RCC 7860 (cell line): ENCODE results near the gene PLIN1.

ENCODE experiments used
- DNase-seq: peaks from one replicate; pipeline ENCODE4 v3.0.0-alpha.2; 2015; ENCODE audit warnings: low spot score
- FAIRE-seq: peaks from 2 replicates; lab custom pipeline; 2012; peaks lifted over from hg19 to GRCh38; lab: Jason Lieb, UNC

PLIN1 gene

DNA sequence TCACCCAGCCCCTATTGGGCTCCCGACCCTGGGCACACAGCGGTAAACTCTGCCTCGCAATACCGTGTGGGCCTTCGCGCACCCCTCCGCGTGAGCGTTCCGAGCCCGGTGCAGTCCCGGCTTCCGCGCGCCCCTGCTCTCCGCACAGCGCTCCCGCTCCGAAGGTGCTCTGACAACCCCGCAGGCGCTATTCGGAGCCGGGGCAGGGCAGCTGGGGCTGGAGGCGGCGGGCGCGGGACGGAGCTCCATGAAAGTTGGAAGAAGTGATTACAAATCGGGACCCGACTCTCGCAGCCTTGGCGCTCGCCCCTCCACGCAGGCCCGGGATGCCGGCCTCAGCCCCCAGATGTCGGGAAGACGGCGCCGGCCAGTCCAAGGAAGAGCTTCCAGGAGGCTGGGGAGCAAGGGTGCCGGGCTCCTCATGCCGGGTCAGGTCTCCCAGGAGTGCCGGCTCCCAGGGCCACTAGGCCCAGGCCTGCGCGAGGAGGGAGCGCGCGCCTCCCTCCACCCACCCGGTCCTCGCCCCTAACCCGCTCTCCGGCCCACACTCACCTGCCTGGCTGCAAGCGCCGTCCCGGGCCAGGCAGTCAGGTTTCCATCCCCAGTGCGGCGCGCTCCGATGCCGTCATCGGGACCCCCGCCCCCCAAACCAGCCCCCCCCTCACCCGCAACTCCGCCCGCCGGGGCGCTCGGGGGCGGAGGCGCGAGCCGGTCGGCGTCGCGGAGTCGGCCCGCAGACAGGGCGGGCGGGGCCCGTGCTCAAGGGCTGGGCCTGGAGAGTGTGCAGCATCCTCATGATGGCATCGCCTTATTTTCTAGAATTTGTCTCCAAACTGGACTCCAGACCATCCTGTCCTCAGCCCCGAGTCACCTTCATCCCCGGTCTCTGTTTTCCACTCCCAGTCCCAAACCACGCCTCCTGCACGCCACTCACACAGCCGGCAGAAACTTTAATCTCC, 24.0 kb downstream of the PLIN1 start, which contains the start of gene KIF7:
TSS of gene KIF7 (minus strand) at position 621 of the 959 bp plus-strand sequence. CDS start 2,537 bp downstream, outside the sequence.
- FAIRE-seq (no peak), DNase-seq (no peak)

DNA sequence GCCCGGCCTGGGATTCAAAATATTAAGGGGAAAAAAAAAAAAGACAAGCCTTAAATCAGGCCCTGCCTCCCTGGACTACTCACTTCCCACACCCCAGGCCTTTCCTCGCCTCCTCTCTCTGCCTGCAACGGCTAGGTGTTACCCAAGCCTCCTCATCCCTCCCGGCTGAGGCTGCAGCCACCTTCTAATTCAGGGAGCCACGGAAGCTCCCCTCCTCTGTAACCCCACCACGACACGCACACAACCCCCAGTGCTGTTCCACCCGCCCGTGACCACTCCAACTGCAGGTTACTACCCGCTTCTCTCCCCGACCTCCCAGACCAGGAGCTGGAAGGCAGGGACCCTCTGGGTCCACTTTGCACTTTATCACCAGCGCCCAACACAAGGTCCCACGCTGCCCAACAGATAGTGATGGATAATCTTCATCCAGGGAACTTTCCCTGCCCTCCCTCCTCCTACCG, 24.8 kb downstream of the PLIN1 start:
- no peak for FAIRE-seq
- peak; percentile 9 for DNase-seq

DNA sequence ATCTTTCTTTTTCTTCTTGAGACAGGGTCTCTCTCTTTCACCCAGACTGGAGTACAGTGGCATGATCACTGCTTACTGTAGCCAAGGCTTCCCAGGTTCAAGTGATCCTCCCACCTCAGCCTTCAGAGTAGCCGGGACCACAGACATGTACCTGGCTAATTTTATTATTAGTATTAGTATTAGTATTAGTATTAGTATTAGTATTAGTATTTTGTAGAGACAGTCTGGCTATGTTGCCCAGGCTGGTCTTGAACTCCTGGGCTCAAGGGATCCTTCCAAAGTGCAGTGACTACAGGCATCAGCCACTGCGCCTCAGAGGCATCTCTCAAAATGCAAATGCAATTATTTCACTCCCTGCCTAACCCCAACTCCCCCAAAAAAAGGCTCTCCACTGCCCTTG, 25.6 kb downstream of the PLIN1 start:
- FAIRE-seq (no peak), DNase-seq (no peak)

DNA sequence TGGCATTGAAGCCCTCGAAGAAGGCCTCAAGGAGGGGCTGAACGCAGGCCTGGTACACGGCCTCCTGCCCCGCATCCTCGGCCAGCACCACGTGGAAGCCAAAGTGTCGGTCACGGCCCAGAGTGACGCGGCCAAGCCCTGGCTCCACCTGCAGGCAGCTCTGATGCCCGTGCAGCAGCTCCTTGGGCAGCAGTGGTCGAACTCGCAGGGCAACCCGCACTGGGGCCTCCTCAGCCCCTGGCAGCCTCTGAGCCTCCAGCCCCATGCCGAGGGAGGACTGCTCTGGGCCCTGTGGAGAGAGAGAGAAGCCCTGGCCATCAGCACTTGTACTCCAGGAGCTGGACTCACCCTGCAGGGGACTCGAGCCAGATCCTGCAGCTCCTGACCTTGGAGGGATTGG, 26.5 kb downstream of the PLIN1 start:
- no peak for FAIRE-seq
- DNase-seq: no peak

DNA sequence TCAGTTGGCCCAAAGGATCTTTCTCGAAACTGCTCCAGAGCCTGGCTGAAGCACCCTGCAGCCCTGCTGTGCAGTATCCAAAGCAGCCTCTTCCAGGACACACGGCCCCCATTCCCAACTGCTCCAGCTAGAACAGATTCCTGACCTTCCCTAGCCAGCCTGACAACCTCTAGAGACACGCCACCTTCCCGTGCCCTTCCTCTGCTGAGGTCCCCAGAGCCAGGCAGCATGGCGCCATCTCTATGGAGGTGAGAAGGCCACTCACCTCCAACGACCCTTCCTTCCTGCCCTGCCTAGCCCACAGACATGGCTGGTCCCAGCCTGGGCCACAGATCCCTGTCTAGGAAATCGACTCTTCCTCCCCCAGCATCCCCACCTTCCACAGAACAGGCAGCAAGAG, 27.0 kb downstream of the PLIN1 start:
- DNase-seq (no peak), FAIRE-seq (no peak)

DNA sequence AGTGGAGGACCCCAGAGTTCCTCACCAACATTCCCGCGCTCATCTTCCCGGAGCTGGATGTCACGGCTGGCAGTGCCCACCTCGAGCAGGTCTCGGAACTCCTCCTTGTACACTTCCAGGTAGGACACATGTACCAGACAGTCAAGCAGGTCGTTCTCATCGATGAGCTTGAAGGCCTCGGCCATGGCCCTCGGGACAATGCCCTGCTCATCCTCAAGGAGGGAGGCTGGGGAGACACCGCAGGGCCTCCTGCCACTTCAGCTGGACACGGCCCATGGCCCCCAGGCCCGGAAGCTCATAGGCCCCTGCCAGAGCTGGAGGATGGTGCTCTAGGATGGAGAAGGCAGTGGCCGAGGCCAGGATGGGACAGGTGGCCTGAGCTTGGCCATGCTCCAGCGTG, 29.5 kb downstream of the PLIN1 start:
- DNase-seq (no peak), FAIRE-seq (no peak)

DNA sequence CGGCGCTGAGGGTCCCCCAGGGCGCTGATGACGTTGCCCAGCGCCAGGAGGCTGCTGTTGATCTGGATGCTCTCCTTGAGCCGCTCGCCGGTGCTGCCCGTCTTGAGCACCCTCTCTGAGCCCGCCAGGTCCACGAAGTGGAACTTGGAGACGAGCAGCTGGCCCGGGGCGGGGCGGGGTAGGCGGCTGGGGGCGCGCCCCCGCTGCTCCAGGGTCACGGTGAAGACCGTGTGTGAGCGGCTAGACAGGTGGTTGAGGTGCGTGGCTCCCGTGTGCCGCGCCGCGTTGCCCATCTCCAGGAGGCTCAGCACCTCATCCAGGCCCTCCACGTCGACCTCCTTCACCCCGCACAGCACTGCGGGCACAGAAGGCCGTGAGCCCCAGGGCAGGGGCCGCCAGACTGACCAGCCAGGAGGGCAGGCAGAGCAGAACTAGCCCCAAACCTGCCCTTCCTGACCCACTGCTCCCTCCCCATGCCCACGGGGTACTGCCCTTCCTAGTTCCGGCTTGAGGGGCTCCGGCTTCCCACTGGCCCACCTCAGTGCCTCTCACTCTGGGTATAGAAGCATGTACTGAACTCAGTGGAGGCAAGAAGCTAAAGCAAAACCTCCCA, 30.0 kb downstream of the PLIN1 start:
- FAIRE-seq (no peak), DNase-seq (no peak)

DNA sequence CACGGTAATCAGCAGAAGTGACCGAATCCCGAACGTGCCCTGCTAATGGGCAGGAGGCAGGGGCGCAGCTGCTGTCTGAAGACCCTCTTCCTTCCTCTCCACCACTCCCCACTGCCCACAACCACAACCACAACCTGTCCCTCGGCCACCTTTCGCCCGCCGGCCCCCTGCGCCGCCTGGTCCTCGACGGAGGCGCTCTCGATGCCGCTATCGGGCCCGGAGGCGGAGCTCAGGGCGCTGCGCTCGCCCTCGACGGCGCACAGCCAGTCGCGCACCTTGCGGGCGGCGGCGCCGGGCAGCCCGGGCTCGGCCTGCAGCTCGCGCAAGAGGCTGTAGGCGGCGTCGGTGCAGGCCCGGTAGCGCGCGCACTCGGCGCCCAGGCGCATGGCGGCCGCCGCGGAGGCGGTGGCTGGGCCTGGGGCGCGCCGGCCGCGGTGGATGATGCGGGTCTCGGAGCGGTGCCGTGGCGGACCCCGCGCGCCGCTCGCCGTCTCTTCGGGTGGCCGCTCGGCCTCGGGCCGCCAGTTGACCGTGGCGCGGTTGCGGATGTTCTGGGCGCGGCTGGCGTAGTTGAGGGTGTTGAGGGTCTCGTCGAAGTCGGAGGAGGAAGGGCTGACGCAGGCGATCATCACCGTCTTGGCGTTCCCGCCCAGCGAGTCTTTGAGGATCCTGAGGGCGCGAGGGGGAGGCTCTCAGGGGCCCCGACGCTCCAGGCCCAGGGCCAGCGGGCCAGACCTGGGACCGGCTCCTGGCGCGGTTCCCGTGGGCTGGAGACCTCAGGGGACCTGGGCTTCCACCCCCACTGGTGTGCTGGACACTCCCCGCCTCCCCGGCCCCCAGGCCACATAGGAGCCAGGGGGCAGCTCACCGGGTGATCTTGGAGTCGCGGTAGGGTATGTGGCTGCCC, 30.8 kb downstream of the PLIN1 start:
- no peak for FAIRE-seq
- no peak for DNase-seq

DNA sequence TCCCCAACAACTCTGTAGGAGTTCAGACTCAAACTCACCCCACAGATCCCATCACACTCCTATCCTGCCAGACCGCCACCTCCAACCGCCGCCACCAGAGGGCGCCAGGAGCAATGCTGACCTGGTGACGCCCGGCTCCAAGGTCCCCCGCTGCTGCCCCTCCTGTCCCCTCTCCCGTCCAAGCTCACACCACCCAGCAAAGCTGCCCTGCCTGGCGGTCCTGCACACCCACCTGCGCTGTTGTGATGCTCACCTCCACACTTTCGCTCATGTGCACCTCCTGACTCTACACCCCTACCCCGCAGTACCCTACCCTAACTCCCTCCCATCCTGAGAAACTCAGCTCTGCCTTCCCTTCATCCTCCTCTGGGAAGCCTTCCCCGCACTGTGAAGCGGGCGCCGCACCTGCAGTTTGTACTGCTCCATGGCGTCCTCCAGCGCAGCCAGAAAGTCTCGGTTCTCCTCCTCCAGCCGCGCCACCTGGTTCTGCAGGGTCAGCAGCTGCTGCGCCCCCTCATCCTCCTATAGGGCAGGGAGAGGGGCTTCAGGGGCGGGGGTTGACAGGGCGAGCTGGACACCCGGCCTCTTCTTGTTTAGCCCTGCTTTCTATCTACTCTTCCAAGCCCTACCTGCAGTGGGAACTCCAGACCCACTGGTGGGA, 31.8 kb downstream of the PLIN1 start:
- FAIRE-seq: no peak
- DNase-seq: peak; percentile 36

DNA sequence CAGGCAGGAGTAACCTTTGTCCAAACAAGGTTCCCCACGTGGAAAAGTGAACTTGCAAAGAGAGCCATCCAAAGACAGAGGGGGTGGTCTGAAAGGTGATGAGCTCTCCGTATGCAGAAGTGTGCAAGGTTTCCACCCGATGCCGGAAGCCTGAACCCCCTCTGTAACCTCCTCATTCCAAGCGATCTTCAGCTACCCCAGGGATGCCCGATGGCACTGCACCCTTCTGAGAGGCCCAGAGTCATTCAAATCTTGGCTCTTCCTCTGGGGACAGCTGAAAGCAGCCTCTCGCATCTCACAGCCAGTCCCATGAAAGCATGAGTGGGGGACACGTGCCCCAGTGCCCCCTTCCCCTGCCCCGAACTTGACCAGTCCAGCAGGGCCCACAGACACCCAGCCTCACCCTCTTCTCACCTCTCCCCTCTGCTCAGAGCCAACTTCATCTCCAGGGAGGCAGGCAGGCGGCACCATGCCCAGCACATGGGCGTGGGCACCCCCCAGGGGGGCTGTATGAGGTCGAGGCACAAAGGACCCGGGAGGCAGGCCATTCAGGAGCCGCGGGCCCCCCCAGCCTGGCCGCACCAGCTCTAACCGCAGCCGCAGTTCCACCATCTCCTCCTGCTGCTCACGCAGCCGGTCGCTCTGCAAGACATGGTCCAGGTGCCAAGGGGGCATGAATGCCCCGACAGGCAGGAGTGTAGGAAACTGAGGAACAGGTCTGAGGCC, 32.6 kb downstream of the PLIN1 start:
- DNase-seq: no peak
- FAIRE-seq: no peak

DNA sequence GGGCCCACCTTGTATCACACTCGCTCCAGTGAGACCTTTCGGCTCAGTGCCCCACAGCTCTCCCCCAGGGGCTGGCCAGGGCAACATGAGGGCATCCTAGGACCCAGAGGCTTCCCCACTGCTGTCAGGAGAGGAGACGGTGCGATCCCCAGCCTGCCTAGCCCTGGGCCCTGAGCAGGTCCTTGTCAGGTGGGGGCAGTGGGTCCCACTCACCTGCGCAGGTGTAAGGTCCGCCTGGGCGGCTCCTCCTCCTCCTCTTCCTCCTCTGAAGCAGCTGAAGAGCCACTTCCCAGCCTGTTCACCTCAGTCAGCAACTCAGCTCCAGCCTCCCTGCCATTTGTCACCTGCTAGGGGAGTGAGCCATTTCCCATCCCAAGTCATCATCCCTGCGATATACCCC, 33.5 kb downstream of the PLIN1 start:
- FAIRE-seq (no peak), DNase-seq (no peak)

DNA sequence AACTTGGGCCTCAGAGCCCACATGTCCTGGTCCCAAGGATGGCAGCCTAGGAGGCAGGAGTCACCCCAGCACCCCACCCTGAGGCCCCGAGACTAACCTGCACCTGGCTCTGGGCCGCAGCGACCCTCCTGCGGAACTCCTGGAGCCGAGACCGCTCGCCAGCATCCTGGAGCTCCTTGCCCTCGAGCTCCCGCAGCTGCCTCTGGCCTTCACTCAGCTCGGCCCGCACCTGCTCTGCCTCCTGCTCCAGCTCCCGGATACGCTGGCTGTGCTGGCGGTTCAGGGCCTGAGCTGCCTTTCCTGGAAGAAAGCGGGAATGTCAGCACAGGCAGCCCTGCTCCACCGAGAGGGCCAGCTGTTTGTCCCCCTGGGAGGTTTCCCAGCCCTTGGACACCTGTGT, 37.1 kb downstream of the PLIN1 start:
- FAIRE-seq (no peak), DNase-seq (no peak)

DNA sequence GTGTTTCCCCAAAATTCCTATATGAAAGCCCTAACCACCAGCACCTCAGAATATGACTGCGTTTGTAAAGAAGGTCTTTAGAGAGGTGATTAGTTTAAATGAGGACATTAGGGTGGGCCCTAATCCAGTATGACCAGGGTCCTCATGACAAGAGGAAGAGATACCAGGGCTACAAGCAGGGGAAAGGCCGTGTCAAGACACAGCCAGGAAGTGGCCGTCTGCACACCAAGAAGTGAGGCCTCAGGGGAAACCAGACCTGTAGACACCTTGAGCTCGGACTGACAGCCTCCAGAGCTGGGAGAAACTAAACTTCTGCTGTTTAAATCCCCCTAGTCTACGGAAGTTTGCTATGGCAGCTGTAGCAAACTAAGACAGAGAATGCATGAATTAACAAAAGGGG, 38.1 kb downstream of the PLIN1 start:
- FAIRE-seq (no peak), DNase-seq (no peak)

DNA sequence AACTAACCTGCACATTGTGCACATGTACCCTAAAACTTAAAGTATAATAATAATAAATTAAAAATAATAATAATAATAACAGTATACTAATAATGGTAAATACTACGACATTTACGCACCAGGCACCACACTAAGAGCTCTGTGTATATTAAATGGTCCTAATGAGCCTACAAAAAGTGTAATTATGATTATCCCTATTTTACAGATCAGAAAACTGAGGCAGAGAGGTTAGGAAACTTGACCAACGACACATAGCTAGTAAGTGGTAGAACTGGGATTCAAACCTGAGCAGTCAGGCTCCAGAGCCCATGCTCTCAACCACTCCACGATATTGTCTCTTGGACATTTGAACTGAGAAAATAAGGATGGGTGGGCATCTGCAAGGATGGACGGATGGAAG, 38.9 kb downstream of the PLIN1 start:
- DNase-seq: no peak
- no peak for FAIRE-seq

DNA sequence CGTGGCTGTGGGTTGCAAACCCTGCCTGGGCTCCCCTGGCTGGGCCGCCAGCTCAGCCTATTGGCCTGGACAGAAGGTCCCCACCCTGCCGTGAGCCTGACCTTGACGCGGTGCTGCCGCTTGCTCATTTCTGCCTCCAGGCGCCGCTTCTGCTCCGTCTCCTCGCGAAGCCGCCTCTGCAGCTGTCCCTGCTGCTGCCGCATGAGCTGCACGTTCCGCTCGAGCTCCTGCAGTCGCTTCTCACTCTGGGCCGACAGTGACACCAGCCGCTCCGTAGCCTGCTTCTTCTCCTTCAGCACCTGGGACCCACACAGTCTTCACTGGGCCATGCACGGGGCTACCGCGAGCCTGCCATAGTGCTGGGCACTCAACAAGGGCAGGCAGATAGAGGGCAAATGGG, 45.6 kb downstream of the PLIN1 start:
- FAIRE-seq: no peak
- DNase-seq: no peak

DNA sequence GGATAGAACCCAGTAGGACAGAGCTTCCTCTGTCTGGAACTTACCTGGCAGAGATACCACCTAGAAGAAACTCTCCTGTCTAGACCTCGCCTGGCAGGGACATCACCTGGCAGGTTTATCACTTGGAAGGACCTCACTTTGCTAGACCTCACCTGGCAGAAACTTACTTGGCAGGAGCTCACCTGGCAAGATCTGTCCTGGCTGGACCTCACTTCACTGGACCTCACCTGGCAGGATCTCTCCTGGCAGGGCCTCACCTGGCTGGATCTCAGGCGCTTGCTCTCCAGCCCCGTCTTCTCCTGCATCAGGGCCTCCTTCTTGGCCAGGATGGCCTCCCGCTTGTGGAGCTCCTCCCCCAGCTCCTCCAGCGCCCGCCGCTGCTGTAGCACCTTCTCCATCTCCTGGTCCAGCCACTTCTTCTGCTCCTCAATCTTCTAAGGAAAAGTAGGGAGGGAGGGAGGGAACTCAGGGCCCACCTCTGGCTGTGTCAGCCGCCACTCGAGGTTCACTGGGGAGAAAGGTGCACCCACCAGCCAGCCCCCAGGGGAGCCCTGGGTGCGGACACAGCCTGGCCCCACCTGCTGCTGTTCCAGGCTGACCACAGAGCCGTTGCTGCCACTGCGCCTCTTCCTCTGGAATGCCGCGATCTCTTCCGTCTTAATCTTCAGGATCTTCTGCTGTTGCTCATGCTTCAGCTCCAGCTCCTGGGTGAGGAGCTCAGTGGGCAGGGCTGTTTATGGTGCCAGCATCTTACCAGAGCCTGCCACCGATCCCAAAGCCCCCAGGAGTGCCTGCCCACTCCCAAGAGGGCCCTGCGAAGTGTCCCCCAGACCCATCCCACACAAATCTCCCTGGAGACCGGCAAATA, 46.4 kb downstream of the PLIN1 start:
- DNase-seq (no peak), FAIRE-seq (no peak)

DNA sequence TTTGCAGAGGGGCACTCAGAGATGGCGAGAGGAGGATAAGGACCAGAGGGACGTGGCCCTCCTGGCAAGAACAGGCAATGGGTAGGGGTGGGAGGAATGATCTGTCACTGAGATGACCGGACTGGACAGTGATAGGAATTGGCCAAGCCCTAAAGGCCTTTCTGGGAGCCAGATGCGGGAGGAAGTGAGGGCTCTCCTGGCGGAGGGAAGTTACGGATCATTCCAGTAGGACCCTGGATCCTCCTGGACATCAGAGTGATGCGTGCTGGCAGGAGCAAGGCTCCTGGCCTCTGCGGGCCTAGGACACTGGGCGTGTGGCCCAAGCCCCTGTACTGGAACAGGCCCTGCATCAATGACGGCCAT, 47.3 kb downstream of the PLIN1 start:
- DNase-seq (no peak), FAIRE-seq (no peak)

DNA sequence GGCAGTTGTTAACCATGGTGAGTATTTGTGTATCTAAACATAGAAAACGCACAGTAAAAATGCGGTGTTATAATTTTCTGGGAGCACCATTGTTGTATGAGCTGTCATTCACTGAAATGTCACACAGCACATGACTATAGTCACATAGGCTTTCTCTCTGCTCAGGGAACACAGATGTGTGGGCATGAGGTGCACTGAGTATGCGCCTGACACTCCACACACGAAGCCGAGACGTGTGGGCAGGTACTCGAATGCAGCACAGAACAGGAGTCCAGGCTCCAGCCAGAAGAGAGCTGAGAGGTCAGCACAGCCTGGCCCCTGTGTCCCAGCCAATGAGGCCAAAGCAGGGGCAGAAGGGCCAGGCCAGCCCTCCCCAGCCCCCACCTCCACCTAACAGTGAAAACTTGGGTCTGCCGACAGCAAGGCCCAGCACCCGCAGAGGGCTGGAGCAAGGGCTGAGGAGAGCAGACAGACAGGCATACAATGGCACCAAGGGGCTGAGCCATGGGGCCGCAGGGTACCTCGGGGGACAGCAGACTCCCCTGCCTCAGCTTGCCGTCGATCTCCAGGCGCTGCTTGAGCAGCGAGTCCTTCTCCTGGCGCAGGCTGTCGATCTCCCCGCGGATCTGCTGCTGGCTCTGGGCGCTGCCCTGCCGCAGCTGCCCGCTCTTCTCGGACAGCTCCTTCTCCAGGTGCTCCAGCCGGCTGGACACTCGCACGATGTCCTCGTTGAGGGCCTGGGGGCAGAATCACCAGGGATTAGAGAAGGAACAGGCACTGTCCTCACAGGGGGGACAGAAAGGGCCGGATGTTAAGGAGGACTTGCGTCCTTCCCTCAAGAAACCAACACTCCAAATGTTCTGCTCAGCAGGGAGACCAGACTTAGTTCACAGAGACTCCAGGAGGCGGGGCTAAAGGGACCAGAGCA, 47.9 kb downstream of the PLIN1 start:
- DNase-seq (no peak), FAIRE-seq (no peak)
